ENCODE measurements around the gene TSC22D3.
A peak's percentile ranks its signal among the peaks of the same experiment; 100 is the strongest.

TSC22D3 gene

DNA sequence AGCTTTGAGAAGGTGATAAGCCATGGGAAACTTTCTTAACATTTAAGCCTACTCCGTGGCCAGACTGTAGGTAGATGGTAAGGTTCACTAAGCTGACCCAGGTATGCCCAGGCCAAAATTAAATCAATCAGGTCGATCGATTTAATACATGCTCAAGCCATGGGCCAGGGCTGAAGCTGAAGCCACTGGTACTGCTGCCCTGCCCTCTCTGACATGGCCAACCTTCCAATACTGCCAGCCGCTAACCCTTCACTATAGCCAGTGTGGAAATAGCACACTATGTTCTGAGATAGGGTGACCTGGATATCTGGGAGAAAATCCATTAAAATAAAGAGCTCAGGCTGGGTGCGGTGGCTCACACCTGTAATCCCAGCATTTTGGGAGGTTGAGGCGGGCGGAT is 31.6 kb downstream of the TSC22D3 start:
- Mint-ChIP-seq H3K4me3 (no peak overlapping the region), H3K27me3 (no peaks in the 10 kb centered on the region), H3K27ac (no peak overlapping the region), H3K4me1 (peaks cover 36% of the 10 kb centered on the region), H3K9me3 (no peaks in the 10 kb centered on the region), H3K36me3 (no peaks in the 10 kb centered on the region)

DNA sequence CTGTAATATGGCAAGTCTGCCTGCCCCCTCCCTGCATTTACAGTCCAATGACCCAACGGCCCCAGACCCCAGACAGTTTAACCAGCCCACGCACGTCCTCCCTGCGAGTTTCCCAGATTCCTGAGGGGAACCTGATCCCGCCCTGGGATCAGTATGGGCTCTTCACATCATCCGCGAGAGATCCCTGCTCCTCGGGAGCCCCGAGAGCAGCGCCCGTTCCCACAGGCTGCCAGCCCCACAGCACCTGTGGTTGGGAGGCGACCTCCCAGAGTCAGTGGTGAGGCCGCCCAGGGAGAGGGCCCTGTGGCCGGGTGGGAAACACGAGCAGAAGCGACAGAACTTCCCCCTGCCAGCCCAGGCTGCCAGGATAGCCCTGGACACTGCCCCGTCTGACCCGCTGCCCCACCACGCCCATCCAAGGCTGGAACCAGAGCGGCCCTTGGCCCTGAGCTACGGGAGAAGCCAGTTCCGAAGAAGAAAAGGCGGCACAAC is 32.8 kb downstream of the TSC22D3 start:
- Mint-ChIP-seq H3K27me3 (no peaks in the 10 kb centered on the region), H3K36me3 (no peaks in the 10 kb centered on the region), H3K4me1 (peaks cover 38% of the 10 kb centered on the region), H3K4me3 (peak overlapping the region; percentile 83), H3K9me3 (no peaks in the 10 kb centered on the region), H3K27ac (peak overlapping the region; percentile 100)

DNA sequence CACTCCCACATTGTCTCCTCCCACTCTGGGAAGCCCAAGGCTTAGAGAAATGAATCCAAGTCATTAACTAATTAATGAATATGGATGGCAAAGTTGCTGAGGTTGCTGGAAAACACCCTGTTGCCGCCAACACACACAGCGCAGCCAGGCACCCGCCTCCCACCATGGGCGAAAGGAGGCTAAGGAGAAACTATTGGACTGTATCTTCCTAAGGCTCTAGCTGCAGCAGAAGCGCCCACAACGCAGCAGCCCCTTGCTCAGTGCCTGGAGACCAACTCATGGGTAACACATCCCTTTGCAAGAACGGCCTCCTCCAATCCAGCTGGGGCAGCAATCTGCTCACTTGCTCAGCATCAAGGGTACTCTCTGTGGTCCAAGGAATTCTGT is 34.2 kb downstream of the TSC22D3 start:
- Mint-ChIP-seq H3K36me3 (no peaks in the 10 kb centered on the region), H3K4me3 (peak overlapping the region; percentile 83), H3K27ac (peak overlapping the region; percentile 100), H3K9me3 (no peaks in the 10 kb centered on the region), H3K4me1 (peaks cover 38% of the 10 kb centered on the region), H3K27me3 (no peaks in the 10 kb centered on the region)

DNA sequence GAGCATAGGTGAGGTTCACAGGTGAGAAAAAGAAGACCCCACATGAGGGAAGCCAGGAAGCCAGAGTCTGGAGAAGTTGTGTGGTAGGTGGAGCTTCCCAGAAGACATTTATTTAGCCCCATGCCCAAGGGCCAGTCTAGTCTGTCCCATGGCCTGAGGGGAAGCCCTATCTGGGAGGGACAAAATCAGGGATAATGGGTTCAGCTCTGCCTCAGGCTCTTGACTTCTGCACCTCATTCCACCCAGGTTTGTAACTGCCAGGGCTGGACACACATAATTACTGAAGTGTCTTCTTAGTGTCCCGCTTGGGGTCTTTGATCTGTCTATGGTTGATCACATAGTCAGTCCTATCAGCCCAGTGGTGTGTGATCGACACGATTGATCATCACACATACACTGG is 36.0 kb downstream of the TSC22D3 start:
- Mint-ChIP-seq H3K36me3 (no peaks in the 10 kb centered on the region), H3K27me3 (no peaks in the 10 kb centered on the region), H3K4me1 (peaks cover 36% of the 10 kb centered on the region), H3K9me3 (no peaks in the 10 kb centered on the region), H3K4me3 (no peak overlapping the region), H3K27ac (no peak overlapping the region)

DNA sequence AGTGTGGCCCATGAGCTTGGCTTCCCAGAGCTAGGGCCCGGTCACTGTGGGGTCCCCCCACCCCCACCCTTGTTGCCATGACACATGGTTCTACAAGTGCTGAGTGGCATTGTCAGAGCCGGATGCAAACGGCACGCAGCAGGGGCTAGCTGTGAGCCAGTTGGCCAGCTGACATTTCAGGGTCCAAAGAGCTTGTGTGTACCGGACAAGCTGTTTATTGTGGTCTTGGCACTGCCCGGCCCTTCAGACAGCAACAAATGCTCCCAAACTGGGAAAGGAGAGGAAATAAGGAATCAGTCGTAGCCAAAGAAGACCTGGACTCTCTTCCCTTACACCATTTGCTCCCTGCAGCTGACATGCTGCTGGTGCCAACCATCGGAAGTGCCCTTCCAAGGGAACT is 36.8 kb downstream of the TSC22D3 start:
- no peak overlapping the region for H3K27ac Mint-ChIP-seq
- H3K4me3 Mint-ChIP-seq = no peak overlapping the region

DNA sequence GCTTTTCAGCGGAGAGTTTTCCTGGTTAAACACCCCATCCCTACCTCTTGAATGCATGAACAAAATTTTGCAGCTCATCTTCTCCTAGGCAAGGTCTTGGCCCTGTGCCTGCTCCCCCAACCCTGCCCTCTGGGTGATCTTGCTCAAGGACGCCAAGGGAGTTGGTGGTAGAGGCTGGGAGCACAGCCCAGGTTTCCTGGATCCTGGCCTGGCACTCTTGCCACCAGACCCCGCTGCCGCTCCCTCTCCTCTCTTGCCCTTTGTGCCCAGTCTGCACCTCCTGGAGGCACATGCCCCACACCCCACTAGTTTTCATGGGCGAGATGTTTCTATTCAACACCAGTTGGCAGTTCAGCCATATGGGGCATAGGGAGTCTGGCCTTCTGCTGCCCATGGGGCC is 37.3 kb downstream of the TSC22D3 start:
- H3K36me3 Mint-ChIP-seq = no peaks in the 10 kb centered on the region
- no peak overlapping the region for H3K4me3 Mint-ChIP-seq
- H3K9me3 Mint-ChIP-seq = no peaks in the 10 kb centered on the region
- H3K27me3 Mint-ChIP-seq = no peaks in the 10 kb centered on the region
- peaks cover 34% of the 10 kb centered on the region for H3K4me1 Mint-ChIP-seq
- H3K27ac Mint-ChIP-seq = no peak overlapping the region

More for the DNA sequence above, 36.8 kb downstream of the TSC22D3 start:
- no peaks in the 10 kb centered on the region for H3K27me3 Mint-ChIP-seq
- peaks cover 34% of the 10 kb centered on the region for H3K4me1 Mint-ChIP-seq
- H3K36me3 Mint-ChIP-seq = no peaks in the 10 kb centered on the region
- no peaks in the 10 kb centered on the region for H3K9me3 Mint-ChIP-seq

DNA sequence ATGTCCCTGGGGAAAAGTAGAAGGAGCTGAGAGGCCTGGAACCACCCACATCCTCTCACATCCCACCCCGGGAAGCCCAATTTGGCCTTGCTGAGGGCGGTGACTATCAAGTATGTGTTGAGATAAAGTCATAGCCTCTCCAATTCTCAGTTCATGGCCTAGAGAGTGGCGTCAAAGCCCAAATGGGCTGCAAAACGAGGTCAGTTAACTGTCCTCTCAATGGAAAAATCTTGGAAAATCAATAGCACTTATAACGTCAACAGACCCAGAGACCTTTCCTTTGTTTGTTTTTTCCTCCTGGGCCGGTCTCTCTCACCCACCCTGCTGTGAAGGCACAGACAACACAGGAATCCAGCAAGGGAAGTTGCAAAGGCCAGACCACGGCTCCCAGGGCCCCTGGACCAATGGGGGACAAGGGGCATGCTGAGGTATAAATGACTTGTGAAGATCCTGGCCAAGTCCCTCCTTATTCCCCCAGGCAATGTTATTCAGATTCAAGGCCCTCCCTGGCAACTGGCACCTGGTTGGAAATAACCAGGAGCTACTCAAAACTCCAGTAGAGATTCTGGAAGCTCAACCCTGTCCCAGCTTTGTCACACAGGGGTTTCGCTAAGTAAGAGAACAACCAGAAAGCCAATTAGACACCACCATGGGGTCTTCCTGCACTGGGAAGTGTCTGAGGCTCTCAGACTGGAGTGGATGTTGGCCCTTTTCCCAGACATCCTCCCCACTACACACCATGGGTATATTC is 38.6 kb downstream of the TSC22D3 start:
- H3K27me3 Mint-ChIP-seq = no peaks in the 10 kb centered on the region
- no peaks in the 10 kb centered on the region for H3K36me3 Mint-ChIP-seq
- peaks cover 23% of the 10 kb centered on the region for H3K4me1 Mint-ChIP-seq
- no peaks in the 10 kb centered on the region for H3K9me3 Mint-ChIP-seq
- no peak overlapping the region for H3K27ac Mint-ChIP-seq
- no peak overlapping the region for H3K4me3 Mint-ChIP-seq

DNA sequence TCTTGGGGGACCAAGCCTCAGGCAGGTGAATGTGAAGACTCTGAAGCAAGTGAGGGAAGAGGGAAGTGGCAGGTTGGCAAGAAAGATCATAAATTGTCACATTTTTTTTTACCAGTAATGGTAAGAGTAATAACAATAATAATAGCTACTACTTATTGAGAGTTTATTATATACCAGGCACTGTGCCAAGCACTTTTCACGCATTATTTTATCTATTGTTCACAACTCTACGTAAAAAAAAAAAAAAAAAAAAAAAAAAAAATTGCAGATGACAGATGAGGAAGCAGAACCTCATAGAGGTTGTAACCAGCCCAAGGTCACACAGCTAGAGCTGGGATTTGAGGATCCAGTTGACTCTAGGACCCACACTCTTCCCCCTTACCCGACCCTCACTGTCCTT is 40.9 kb downstream of the TSC22D3 start:
- H3K4me1 Mint-ChIP-seq = peaks cover 8% of the 10 kb centered on the region
- no peaks in the 10 kb centered on the region for H3K36me3 Mint-ChIP-seq
- H3K9me3 Mint-ChIP-seq = no peaks in the 10 kb centered on the region
- H3K27me3 Mint-ChIP-seq = no peaks in the 10 kb centered on the region
- no peak overlapping the region for H3K4me3 Mint-ChIP-seq
- H3K27ac Mint-ChIP-seq = no peak overlapping the region

DNA sequence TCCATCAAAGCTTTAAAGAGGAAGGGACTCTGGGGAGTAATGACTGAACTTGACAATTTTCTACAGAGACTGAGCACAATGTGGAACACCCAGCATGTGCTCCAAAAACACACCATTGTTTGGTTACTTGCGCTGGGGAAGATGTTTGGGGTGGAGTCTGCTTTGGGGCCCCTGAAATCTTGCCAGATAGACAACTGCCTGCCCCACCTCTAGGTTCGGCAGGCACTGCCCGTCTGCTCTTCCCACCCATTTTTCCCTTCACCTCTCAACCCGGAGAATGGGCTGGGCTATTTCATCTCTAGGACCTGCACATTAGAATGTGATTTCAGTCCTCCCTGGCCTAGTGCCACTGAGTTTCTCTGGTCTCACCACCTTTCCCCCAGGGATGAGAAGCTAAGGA is 41.9 kb downstream of the TSC22D3 start:
- Mint-ChIP-seq H3K27me3 (no peaks in the 10 kb centered on the region), H3K27ac (no peak overlapping the region), H3K4me3 (no peak overlapping the region), H3K36me3 (no peaks in the 10 kb centered on the region), H3K4me1 (no peaks in the 10 kb centered on the region), H3K9me3 (no peaks in the 10 kb centered on the region)

DNA sequence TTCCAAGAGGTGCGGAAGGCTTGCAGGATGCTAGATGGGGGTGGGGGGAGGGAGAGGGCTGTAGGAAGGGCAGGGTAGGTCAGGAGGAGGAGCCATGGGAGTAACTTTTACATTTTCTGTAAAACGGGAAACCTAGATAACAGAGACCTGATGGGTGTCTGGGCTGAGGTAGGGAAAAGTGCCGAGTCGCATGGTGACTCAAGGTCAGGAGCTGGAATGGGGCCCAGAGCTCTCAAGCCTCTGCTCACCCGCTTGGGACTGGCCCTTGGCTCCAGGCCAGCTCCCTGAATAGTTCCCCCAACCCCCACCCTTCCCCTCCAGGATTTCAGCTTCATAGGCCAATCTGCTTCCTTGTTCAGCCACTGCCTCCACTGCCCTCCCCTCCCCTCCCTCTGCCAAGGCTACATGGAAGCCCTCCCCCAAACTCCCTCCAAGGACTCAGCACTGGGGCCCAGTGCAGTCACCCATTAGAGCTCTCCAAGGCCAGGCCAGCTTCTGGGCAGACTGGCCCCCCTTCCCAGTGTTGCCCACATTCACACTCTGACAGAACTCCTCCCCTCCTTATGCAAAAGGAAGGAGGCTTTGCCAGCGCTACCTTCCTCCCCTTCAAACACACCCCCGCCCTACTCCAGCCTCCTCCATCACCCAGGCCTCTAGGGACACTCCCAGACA is 43.6 kb downstream of the TSC22D3 start:
- H3K4me1 Mint-ChIP-seq = no peaks in the 10 kb centered on the region
- no peak overlapping the region for H3K27ac Mint-ChIP-seq
- no peaks in the 10 kb centered on the region for H3K9me3 Mint-ChIP-seq
- H3K27me3 Mint-ChIP-seq = no peaks in the 10 kb centered on the region
- H3K4me3 Mint-ChIP-seq = no peak overlapping the region
- no peaks in the 10 kb centered on the region for H3K36me3 Mint-ChIP-seq

DNA sequence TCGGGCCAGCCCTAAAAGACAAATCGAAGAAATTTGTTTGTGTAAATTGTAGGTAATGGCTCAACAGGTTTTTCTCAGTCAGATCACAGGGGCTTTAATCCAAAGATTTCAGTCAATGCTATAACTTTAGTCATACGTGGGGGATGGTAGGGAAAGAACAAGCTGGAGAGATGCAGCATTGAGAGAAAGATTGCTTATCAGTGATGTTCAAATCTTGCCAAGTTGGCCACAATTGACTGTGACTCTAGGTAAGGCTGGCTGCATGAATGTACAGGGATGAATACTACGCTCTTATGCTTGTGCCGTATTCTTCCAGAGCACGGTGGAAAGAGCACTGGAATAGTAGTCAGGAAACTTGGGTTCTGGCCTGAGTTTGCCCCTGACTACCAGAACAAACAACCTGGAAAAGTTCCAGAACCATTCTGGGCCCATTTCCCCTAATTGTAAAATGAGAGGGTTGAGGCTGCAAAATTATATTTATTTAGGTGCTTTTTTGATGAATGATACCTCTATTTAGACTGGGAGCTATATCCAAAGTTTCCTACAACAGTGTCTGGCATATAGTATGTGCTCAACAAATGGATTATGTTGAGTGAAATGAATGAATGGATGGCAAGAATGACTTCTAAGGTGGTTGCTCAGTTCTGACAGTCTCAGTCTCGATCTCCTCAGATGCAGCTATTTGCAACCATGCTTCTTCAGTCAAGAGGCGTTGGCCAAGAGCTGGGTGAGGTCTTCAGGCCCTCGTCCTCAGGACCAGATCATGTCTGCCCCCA is 44.4 kb downstream of the TSC22D3 start:
- Mint-ChIP-seq H3K4me3 (no peak overlapping the region), H3K4me1 (no peaks in the 10 kb centered on the region), H3K36me3 (no peaks in the 10 kb centered on the region), H3K9me3 (no peaks in the 10 kb centered on the region), H3K27me3 (no peaks in the 10 kb centered on the region), H3K27ac (no peak overlapping the region)

DNA sequence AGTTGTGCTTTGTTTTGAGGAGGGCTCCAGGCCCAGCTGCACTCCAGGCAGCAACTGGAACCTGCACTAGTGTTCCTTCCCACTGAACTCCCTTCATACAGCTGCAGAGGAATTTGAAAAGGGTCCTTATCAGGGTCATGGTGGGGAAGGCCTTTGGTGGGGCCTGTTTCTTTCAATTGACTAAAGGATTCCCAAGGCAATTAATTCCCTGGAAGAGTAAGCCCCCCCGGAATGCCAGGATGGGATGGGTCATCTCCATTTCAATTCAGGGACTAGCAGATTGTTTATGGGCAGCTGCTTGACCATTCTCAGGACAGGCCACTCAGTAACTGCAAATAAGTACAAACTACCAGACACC is 45.3 kb downstream of the TSC22D3 start:
- H3K27ac Mint-ChIP-seq = no peak overlapping the region
- H3K27me3 Mint-ChIP-seq = no peaks in the 10 kb centered on the region
- H3K9me3 Mint-ChIP-seq = no peaks in the 10 kb centered on the region
- peaks cover under 1% of the 10 kb centered on the region for H3K4me1 Mint-ChIP-seq
- no peak overlapping the region for H3K4me3 Mint-ChIP-seq
- no peaks in the 10 kb centered on the region for H3K36me3 Mint-ChIP-seq

DNA sequence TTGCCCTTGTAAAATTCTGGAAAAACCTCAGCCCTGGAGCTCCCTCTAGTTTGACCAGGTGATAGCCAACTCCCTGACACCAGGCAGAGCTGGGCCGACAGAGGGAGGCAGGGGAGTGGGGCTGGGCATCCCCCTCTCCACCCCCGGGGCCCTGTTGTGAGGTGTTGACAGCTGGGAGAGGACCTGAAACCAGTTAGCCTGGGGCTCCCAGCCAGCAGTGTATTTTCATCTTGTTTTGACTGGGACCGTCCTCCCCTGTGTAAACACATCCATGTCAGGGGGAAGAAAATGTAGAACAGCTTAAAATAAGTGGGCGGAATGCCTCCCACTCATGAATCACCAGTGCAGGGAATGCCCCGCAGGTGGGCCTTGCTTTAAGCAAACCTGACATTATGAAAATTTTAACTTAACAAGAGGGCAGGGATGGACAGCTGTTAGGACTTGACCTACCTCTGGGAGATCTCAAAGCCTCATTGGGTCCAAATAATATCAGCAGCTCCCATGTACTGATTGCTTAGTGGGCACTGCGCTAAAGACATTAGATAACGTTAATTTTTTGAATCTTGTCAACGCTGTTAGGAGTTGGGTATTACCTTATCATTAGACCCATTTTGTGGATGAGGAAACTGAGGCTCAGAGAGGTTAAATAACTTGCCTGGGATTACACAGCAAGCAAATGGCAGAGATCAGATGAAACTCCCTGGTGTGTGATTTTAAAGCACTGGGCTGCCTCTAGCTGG is 45.9 kb downstream of the TSC22D3 start:
- Mint-ChIP-seq H3K4me3 (no peak overlapping the region), H3K27me3 (no peaks in the 10 kb centered on the region), H3K27ac (no peak overlapping the region), H3K36me3 (no peaks in the 10 kb centered on the region), H3K9me3 (no peaks in the 10 kb centered on the region), H3K4me1 (peaks cover 3% of the 10 kb centered on the region)

DNA sequence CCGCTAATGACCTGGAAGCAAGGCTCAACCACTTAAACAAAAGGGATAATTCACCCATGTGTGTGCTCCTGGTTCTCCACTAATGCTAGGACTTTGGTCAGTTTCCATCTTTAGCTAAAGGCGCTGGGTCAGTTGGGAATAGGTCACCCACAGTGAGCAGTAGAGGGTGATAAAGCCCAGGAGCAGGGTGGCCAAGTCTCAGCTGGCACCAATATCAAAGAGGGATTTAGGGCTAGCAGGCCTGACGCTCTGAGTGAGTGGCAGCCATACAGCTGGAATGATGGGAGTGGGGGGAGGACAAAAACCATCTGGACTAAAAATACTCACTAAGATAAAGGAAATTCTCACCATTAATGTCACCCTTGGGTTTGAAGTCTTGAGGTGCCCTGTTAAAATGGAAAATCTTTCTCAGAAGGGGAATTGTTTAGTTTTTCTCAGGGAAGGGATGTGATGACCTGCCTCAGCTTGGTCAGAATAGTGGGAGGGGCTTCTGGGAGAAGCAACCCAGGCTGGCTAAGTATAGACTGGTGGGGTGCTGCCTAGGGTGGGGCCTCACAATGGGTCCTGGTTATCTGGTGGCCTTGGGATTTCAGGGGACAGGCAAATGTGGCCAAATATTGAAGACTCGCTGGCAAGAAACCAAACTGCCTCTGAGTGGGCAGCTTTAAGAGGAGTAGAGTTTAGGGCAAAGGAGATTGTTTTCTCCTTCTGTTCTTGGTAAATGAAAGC is 47.1 kb downstream of the TSC22D3 start:
- Mint-ChIP-seq H3K9me3 (no peaks in the 10 kb centered on the region), H3K4me1 (peaks cover 3% of the 10 kb centered on the region), H3K4me3 (no peak overlapping the region), H3K27ac (no peak overlapping the region), H3K27me3 (no peaks in the 10 kb centered on the region), H3K36me3 (no peaks in the 10 kb centered on the region)
